ENCODE data around the gene EPHA10. TPM values are rescaled to one million over a fixed set of nuclear protein-coding genes. Genes with fewer than 3 reads are reported as not detected.

EPHA10 gene
- total and polyA plus RNA-seq, 10 donors = 0.02 to 0.43 (median 0.10) TPM; not detected in 3

DNA sequence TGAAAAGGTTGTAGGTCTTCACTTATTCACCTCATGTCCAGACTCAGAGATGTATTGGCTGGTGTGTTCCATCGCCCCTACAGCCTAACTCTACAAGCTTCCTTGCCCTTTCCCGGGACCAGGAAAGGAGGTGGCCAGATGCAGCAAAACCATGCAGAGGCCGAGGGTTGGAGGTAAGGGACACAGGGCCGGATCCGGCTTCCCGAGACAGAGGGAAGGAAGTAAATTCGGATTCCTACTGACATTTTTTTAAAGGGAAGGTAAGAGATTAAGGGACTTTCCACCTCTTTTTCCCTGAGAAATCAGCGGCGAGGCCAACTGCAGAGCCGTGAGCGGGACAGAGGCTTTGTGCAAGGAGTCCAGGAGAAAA, 12.7 kb downstream of the EPHA10 start:
- WGBS, 5 donors = 25 to 39% (median 30%) methylated on average over 7 to 11 of the region's 11 CpGs

DNA sequence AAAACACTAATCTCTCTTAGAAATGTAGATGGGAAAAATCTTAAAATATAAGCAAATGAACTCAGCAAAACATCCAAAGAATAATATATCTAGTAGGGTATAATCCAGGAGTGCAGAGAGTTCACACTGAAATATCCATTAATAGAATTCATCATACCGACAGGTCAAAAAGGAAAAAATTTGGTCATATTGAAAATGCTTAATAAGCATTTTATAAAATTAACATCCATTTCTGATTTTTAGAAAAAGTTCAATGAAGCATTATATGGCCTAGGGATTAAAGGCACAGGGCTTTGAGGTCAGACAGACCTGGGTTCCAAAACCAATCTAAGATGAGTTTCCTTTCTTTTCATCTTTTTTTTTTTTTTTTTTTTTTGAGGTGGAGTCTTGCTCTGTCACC, 16.4 kb downstream of the EPHA10 start:
- no peak for DNase-seq
- TF ChIP-seq POLR2A (IDR thresholded peaks at IDR 0.05) = no peak
- no peak for TF ChIP-seq POLR2AphosphoS5 (IDR thresholded peaks at IDR 0.05)
- TF ChIP-seq, protein P1, sequence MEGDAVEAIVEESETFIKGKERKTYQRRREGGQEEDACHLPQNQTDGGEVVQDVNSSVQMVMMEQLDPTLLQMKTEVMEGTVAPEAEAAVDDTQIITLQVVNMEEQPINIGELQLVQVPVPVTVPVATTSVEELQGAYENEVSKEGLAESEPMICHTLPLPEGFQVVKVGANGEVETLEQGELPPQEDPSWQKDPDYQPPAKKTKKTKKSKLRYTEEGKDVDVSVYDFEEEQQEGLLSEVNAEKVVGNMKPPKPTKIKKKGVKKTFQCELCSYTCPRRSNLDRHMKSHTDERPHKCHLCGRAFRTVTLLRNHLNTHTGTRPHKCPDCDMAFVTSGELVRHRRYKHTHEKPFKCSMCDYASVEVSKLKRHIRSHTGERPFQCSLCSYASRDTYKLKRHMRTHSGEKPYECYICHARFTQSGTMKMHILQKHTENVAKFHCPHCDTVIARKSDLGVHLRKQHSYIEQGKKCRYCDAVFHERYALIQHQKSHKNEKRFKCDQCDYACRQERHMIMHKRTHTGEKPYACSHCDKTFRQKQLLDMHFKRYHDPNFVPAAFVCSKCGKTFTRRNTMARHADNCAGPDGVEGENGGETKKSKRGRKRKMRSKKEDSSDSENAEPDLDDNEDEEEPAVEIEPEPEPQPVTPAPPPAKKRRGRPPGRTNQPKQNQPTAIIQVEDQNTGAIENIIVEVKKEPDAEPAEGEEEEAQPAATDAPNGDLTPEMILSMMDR (IDR thresholded peaks at IDR 0.05 in 8 of 11, conservative IDR thresholded peaks at IDR 0.05 in 3 of 11) = no peak
- H3K36me3 ChIP-seq = no peaks in the 10 kb centered on the region
- H3K27ac ChIP-seq = no peak overlapping the region
- peaks cover 0 to 78% (median 36%) of the 10 kb centered on the region in 7 donors for H3K27me3 ChIP-seq (replicated peaks in 1 of 7)
- H3K9me3 ChIP-seq = peaks cover 0 to 17% (median 12%) of the 10 kb centered on the region in 8 donors
- H3K4me3 ChIP-seq = no peak overlapping the region
- 79 to 96% (median 91%) methylated on average over 1 of the region's 1 CpG for WGBS, 5 donors
- intact Hi-C loops (cut with DNase I; ENCODE audit: low total_unique reads) = no loop called here
- H3K4me1 ChIP-seq = peaks cover 0 to 15% (median 9%) of the 10 kb centered on the region in 6 donors

More for the DNA sequence above, 12.7 kb downstream of the EPHA10 start:
- TF ChIP-seq POLR2AphosphoS5 (IDR thresholded peaks at IDR 0.05) (no peak), POLR2A (IDR thresholded peaks at IDR 0.05) (no peak)
- TF ChIP-seq, protein P1 (IDR thresholded peaks at IDR 0.05 in 8 of 11, conservative IDR thresholded peaks at IDR 0.05 in 3 of 11) = no peak
- intact Hi-C loops (cut with DNase I; ENCODE audit: low total_unique reads) = no loop called here
- Histone ChIP-seq H3K4me1 (peaks cover 0 to 21% (median 12%) of the 10 kb centered on the region in 6 donors), H3K4me3 (peak overlapping the region in 7 of 8 donors; percentile 13 to 70 (median 37)), H3K27ac (no peak overlapping the region), H3K36me3 (no peaks in the 10 kb centered on the region), H3K27me3 (replicated peaks in 1 of 7) (peaks cover 0 to 99% (median 45%) of the 10 kb centered on the region in 7 donors), H3K9me3 (peaks cover 0 to 7% (median 3%) of the 10 kb centered on the region in 8 donors)
- no peak for DNase-seq

DNA sequence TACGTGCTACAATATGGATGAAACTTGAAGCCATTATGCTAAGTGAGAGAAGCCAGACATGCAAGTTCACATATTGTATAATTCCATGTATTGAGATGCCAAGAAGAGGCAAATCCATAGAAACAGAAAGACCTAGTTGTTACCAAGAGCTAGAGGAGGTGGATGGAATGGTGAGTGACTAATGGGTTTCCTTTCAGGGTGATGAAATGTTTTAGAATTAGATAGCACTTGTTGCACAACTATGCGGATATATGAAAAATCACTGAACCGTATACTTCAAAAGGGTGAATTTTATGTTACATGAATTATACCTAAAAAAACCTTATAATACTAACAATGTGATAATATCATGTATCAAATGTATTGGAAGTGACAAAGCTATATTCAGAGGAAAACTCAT, 18.1 kb downstream of the EPHA10 start:
- no peak for TF ChIP-seq POLR2A (IDR thresholded peaks at IDR 0.05)
- no peak for TF ChIP-seq POLR2AphosphoS5 (IDR thresholded peaks at IDR 0.05)
- TF ChIP-seq, protein P1 (IDR thresholded peaks at IDR 0.05 in 8 of 11, conservative IDR thresholded peaks at IDR 0.05 in 3 of 11) = no peak
- whole genome bisulfite sequencing, 5 donors = 89 to 96% (median 92%) methylated on average over 3 of the region's 3 CpGs

DNA sequence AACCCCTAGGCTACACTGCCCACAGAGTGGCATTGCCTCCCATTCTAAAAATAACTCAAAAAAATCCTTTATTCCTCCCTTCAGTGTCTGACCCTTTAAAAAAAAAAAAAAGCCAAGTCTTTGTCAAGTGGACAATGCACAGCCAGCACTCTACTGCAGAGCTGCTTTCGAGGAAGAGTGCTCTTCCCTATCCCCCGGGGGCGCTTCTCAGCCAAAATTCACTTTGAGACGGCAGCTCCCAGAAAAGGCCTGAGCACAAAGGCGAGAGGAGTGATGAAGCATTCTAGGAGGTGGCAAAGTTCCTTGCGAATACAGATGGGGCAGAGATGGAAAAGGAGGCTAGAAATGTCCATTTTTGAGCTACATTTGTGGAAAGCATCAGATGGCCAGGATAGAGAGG, 23.3 kb downstream of the EPHA10 start:
- Histone ChIP-seq H3K27ac (no peak overlapping the region), H3K4me1 (no peaks in the 10 kb centered on the region), H3K9me3 (peaks cover 0 to 14% (median 6%) of the 10 kb centered on the region in 8 donors), H3K27me3 (replicated peaks in 1 of 7) (peaks cover 0 to 47% (median 0%) of the 10 kb centered on the region in 7 donors), H3K4me3 (no peak overlapping the region), H3K36me3 (no peaks in the 10 kb centered on the region)
- WGBS, 5 donors = 35 to 53% (median 46%) methylated on average over 6 of the region's 6 CpGs
- no peak for DNase-seq
- TF ChIP-seq, protein P1 (IDR thresholded peaks at IDR 0.05 in 8 of 11, conservative IDR thresholded peaks at IDR 0.05 in 3 of 11) = no peak
- TF ChIP-seq POLR2A (IDR thresholded peaks at IDR 0.05) (no peak), POLR2AphosphoS5 (IDR thresholded peaks at IDR 0.05) (no peak)
- intact Hi-C loops (cut with DNase I; ENCODE audit: low total_unique reads) = no loop called here

More for the DNA sequence above, 18.1 kb downstream of the EPHA10 start:
- H3K27me3 ChIP-seq (replicated peaks in 1 of 7) = peaks cover 0 to 73% (median 20%) of the 10 kb centered on the region in 7 donors
- no peak overlapping the region for H3K4me3 ChIP-seq
- no peaks in the 10 kb centered on the region for H3K4me1 ChIP-seq
- no peaks in the 10 kb centered on the region for H3K36me3 ChIP-seq
- H3K9me3 ChIP-seq = peaks cover 0 to 23% (median 15%) of the 10 kb centered on the region in 8 donors
- intact Hi-C loops (cut with DNase I; ENCODE audit: low total_unique reads) = no loop called here
- no peak overlapping the region for H3K27ac ChIP-seq
- DNase-seq = no peak

Data from spleen (tissue), 11 donors.